HCT116 (cell line): Measurements from ENCODE around the gene OSBPL5. TPM values are rescaled to one million over a fixed set of nuclear protein-coding genes. Genes with fewer than 3 reads are reported as not detected.

ENCODE experiments used
- ATAC-seq: fragments of 200-7000 bp; cut with Tn5 transposase; 2 replicates; pipeline ENCODE4 v1.9.1; 2020; ENCODE audit warnings: mild to moderate bottlenecking, moderate library complexity
- BruUV-seq: library from RNA; stranded (reverse); fragments of 400-500 nt; replicated peaks from 2 replicates; lab custom pipeline; 2021; lab: Mats Ljungman, UMichigan
- CTCF ChIA-PET: fragments of 300-600 bp; sonication (Branson Sonifier 250); formaldehyde crosslinking; loops from one replicate; lab custom pipeline; 2021; ENCODE audit warnings: antibody characterized with exemption; lab: Charles Lee
- POLR2A ChIA-PET: fragments of 300-600, 350-600 bp; sonication (Branson Sonifier 250); formaldehyde crosslinking; loops from one replicate; lab custom pipeline; 2021; ENCODE audit warnings: antibody characterized with exemption; lab: Charles Lee
- RAD21 ChIA-PET, 2 experiments: fragments of 300-600 bp; sonication (Branson Sonifier 250); formaldehyde crosslinking; loops; one replicate each; lab custom pipeline; 2023; ENCODE audit warnings: low total read pairs in 2 of 2; ENCODE audit not compliant: uncharacterized antibody in 2 of 2, unreplicated experiment in 2 of 2, low non-redundant PET in 1 of 2; lab: Charles Lee
- DNase-seq: peaks from one replicate; pipeline ENCODE4 v3.0.0-alpha.2; 2010; ENCODE audit warnings: low read depth, low spot score
- H2AFZ ChIP-seq: fragments of 200-600 bp; shearing (Covaris generic), sonication (generic); 2 replicates; pipeline ENCODE4 v1.6.1; 2017; ENCODE audit warnings: low read depth, mixed run types, mixed read lengths, antibody characterized with exemption, low read length; ENCODE audit not compliant: poor library complexity, severe bottlenecking
- H3K27ac ChIP-seq: 2 replicates; pipeline ENCODE4 v1.5.1; 2012; ENCODE audit warnings: low read depth, low read length
- H3K27me3 ChIP-seq: fragments of 200-600 bp; sonication (generic); 2 replicates; pipeline ENCODE4 v1.6.1; 2016; ENCODE audit warnings: mixed run types, low read length, mixed read lengths; ENCODE audit not compliant: insufficient read depth
- H3K36me3 ChIP-seq, 2 experiments: fragments of 200-500 bp in 1 of 2; fragments of 200-600 bp in 1 of 2; sonication (Bioruptor generic) in 1 of 2; sonication (generic) in 1 of 2; 2 replicates each; pipeline versions ENCODE4 v1.5.1 to v1.6.1; 2014 to 2016; ENCODE audit warnings: low read length in 2 of 2, inconsistent platforms in 1 of 2, mixed read lengths in 1 of 2, mixed run types in 1 of 2; ENCODE audit not compliant: insufficient read depth in 2 of 2, control insufficient read depth in 1 of 2
- H3K4me1 ChIP-seq, 2 experiments: fragments of 200-600 bp in 1 of 2; sonication (generic) in 1 of 2; 2 replicates each; pipeline versions ENCODE4 v1.5.1 to v1.6.1; 2012 to 2017; ENCODE audit warnings: low read length in 2 of 2, inconsistent platforms in 1 of 2, mild to moderate bottlenecking in 1 of 2, mixed read lengths in 1 of 2, mixed run types in 1 of 2, moderate library complexity in 1 of 2; ENCODE audit not compliant: insufficient read depth in 2 of 2, control insufficient read depth in 1 of 2
- H3K4me2 ChIP-seq: fragments of 200-600 bp; sonication (generic); 2 replicates; pipeline ENCODE4 v1.6.1; 2017; ENCODE audit warnings: mixed run types, low read length, mixed read lengths
- H3K4me3 ChIP-seq, 2 experiments: fragments of 200-600 bp in 1 of 2; sonication (generic) in 1 of 2; replicated peaks in 1 of 2; 2 replicates each; pipeline ENCODE4 v1.5.1; 2011 to 2016; ENCODE audit warnings: low read length in 2 of 2, control low read depth in 1 of 2, low read depth in 1 of 2, mild to moderate bottlenecking in 1 of 2, mixed read lengths in 1 of 2, mixed run types in 1 of 2
- H3K79me2 ChIP-seq: fragments of 200-600 bp; sonication (generic); 2 replicates; pipeline ENCODE4 v1.6.1; 2017; ENCODE audit warnings: mild to moderate bottlenecking, mixed run types, low read length, moderate library complexity, mixed read lengths; ENCODE audit not compliant: insufficient read depth
- H3K9ac ChIP-seq: fragments of 200-600 bp; sonication (generic); 2 replicates; pipeline ENCODE4 v1.6.1; 2016; ENCODE audit warnings: low read length, mixed read lengths
- H3K9me2 ChIP-seq: fragments of 200-600 bp; sonication (generic), shearing (Covaris generic); 2 replicates; pipeline ENCODE4 v1.6.1; 2017; ENCODE audit warnings: mixed run types, mild to moderate bottlenecking, moderate library complexity; ENCODE audit not compliant: insufficient read depth
- H3K9me3 ChIP-seq, 2 experiments: fragments of 200-500 bp in 1 of 2; fragments of 200-600 bp in 1 of 2; sonication (Bioruptor generic) in 1 of 2; sonication (generic) in 1 of 2; 2 replicates each; pipeline ENCODE4 v1.6.1; 2014 to 2017; ENCODE audit warnings: low read length in 2 of 2, mixed read lengths in 2 of 2, inconsistent platforms in 1 of 2, low read depth in 1 of 2, mild to moderate bottlenecking in 1 of 2, mixed run types in 1 of 2, moderate library complexity in 1 of 2; ENCODE audit not compliant: control insufficient read depth in 1 of 2, insufficient read depth in 1 of 2
- H4K20me1 ChIP-seq: fragments of 200-600 bp; sonication (generic), shearing (Covaris generic); 2 replicates; pipeline ENCODE4 v1.6.1; 2017; ENCODE audit warnings: mixed run types, mild to moderate bottlenecking, moderate library complexity; ENCODE audit not compliant: insufficient read depth
- ATF3 ChIP-seq: IDR thresholded peaks from 2 replicates; pipeline ENCODE4 v1.6.1; 2012
- CEBPB ChIP-seq: IDR thresholded peaks from 2 replicates; pipeline ENCODE4 v1.6.1; 2012; ENCODE audit warnings: low read depth
- EGR1 ChIP-seq: IDR thresholded peaks from 2 replicates; pipeline ENCODE4 v1.6.1; 2012; ENCODE audit warnings: low read depth
- FOSL1 ChIP-seq: IDR thresholded peaks from 2 replicates; pipeline ENCODE4 v1.6.1; 2012; ENCODE audit warnings: low read depth
- JUND ChIP-seq: IDR thresholded peaks from 2 replicates; pipeline ENCODE4 v1.6.1; 2012
- MAX ChIP-seq: IDR thresholded peaks from 2 replicates; pipeline ENCODE4 v1.6.1; 2012
- RAD21 ChIP-seq: IDR thresholded peaks from 2 replicates; pipeline ENCODE4 v1.6.1; 2012; ENCODE audit warnings: low read depth, mild to moderate bottlenecking
- SP1 ChIP-seq: IDR thresholded peaks from 2 replicates; pipeline ENCODE4 v1.6.1; 2012; ENCODE audit warnings: low read depth
- TCF7L2 ChIP-seq: IDR thresholded peaks from 2 replicates; pipeline ENCODE4 v1.7.0; 2011; ENCODE audit warnings: borderline replicate concordance, inconsistent platforms; ENCODE audit not compliant: insufficient read depth, insufficient read length; ENCODE audit errors: extremely low read depth
- YY1 ChIP-seq: IDR thresholded peaks from 2 replicates; pipeline ENCODE4 v1.6.1; 2011; ENCODE audit warnings: low read length, low read depth, moderate library complexity, mild to moderate bottlenecking; ENCODE audit not compliant: insufficient replicate concordance; ENCODE audit errors: extremely low read depth
- ZBTB33 ChIP-seq: IDR thresholded peaks from 2 replicates; pipeline ENCODE4 v1.6.1; 2011; ENCODE audit warnings: mild to moderate bottlenecking, low read length, moderate library complexity; ENCODE audit not compliant: insufficient replicate concordance; ENCODE audit errors: extremely low read depth
- ZNF274 ChIP-seq: fragments of 200-500 bp; sonication (Bioruptor generic); IDR thresholded peaks from 2 replicates; pipeline ENCODE4 v1.6.1; 2014; ENCODE audit warnings: mild to moderate bottlenecking, low read depth, low read length, inconsistent platforms
- intact Hi-C: fragments of 100-400 bp; cut with micrococcal nuclease; formaldehyde crosslinking; loops from 2 replicates; pipeline ENCODE4 v1.10.0; 2022
- total RNA-seq: library from RNA; stranded (reverse); gene quantifications from one replicate; pipeline ENCODE4 v1.2.1, GENCODE V29; 2021; ENCODE audit not compliant: unreplicated experiment

OSBPL5 gene
- total RNA-seq, 1 experiment from 2014 or later, result 44.2 TPM

GRCh38 chr11:3052567-3052966, 112.5 kb downstream of the OSBPL5 start:
- CTCF ChIA-PET, result no interaction called here
- no TSS peak for BruUV-seq
- peaks cover 25 to 41% of the 10 kb centered on the region in 2 experiments for H3K4me1 ChIP-seq

GRCh38 chr11:3052109-3052479, 113.0 kb downstream of the OSBPL5 start:
- peaks cover 25 to 39% of the 10 kb centered on the region in 2 experiments for H3K4me1 ChIP-seq
- ATAC-seq (no peak), DNase-seq (no peak)
- intact Hi-C loops, result no loop called here
- H3K4me2 ChIP-seq, result no peak overlapping the region
- no peak overlapping the region for H2AFZ ChIP-seq
- H3K27ac ChIP-seq, result no peak overlapping the region
- RAD21 ChIA-PET, result no interaction called here
- POLR2A ChIA-PET, result no interaction called here
- H4K20me1 ChIP-seq, result no peaks in the 10 kb centered on the region
- BruUV-seq, result no TSS peak
- H3K27me3 ChIP-seq, result no peaks in the 10 kb centered on the region
- CTCF ChIA-PET, result no interaction called here
- no peak for TF ChIP-seq CEBPB
- TF ChIP-seq RAD21, result no peak
- TF ChIP-seq ZNF274, result no peak
- no peak for TF ChIP-seq SP1
- TF ChIP-seq JUND, result no peak
- TF ChIP-seq FOSL1, result no peak
- TF ChIP-seq EGR1, result no peak
- no peak for TF ChIP-seq MAX
- no peak for TF ChIP-seq ZBTB33
- no peak overlapping the region for H3K9ac ChIP-seq
- peaks cover 4 to 20% of the 10 kb centered on the region in 2 experiments; a peak in 3 of 4 replicates for H3K36me3 ChIP-seq
- H3K9me3 ChIP-seq, result no peaks in the 10 kb centered on the region
- no peak overlapping the region for H3K4me3 ChIP-seq
- H3K9me2 ChIP-seq, result no peaks in the 10 kb centered on the region
- peaks cover 97% of the 10 kb centered on the region for H3K79me2 ChIP-seq

More at GRCh38 chr11:3052567-3052966, 112.5 kb downstream of the OSBPL5 start:
- Histone ChIP-seq H3K9me2 (no peaks in the 10 kb centered on the region), H3K9me3 (no peaks in the 10 kb centered on the region), H3K27ac (no peak overlapping the region), H3K27me3 (no peaks in the 10 kb centered on the region), H2AFZ (no peak overlapping the region), H3K36me3 (peaks cover 4 to 20% of the 10 kb centered on the region in 2 experiments; a peak in 3 of 4 replicates), H3K79me2 (peaks cover 94% of the 10 kb centered on the region), H3K9ac (no peak overlapping the region), H4K20me1 (no peaks in the 10 kb centered on the region), H3K4me2 (no peak overlapping the region), H3K4me3 (no peak overlapping the region)
- ATAC-seq (no peak), DNase-seq (no peak)
- intact Hi-C loops, result no loop called here
- RAD21 ChIA-PET, result no interaction called here
- TF ChIP-seq ATF3 (no peak), EGR1 (no peak), YY1 (no peak), TCF7L2 (no peak)
- TF ChIP-seq, all 23 proteins: peak for 0
- POLR2A ChIA-PET, result no interaction called here
